Heart left ventricle (tissue), 16 donors: ENCODE measurements around the gene CRIP1. TPM values are rescaled to one million over a fixed set of nuclear protein-coding genes. Genes with fewer than 3 reads are reported as not detected.
A peak's percentile ranks its signal among the peaks of the same experiment; 100 is the strongest.

Source experiments
- ATAC-seq, 4 donors: fragments of 200-7000 bp; cut with Tn5 transposase; one replicate each; pipeline ENCODE4 v1.9.1; 2020 to 2022; ENCODE audit warnings: moderate library complexity in 4 of 4, mild to moderate bottlenecking in 3 of 4, moderate number of reproducible peaks in 1 of 4
- DNase-seq, 5 donors: peaks; one replicate each; pipeline ENCODE4 v3.0.0-alpha.2; 2020
- H3K27ac ChIP-seq, 12 donors: fragments of 200-600 bp; sonication (generic) in 4 of 12; one replicate each; pipeline versions ENCODE4 v1.5.0 to v1.8.0; 2016 to 2022; ENCODE audit warnings: mild to moderate bottlenecking in 2 of 12
- H3K27me3 ChIP-seq, 9 donors: fragments of 200-600 bp; sonication (generic) in 2 of 9; one replicate each; pipeline versions ENCODE4 v1.5.1 to v1.8.0; 2016 to 2022; ENCODE audit warnings: mild to moderate bottlenecking in 3 of 9
- H3K36me3 ChIP-seq, 9 donors: fragments of 200-600 bp; sonication (generic) in 2 of 9; one replicate each; pipeline versions ENCODE4 v1.5.0 to v1.8.0; 2018 to 2022; ENCODE audit warnings: mild to moderate bottlenecking in 2 of 9
- H3K4me1 ChIP-seq, 12 donors: fragments of 200-600 bp; sonication (generic) in 4 of 12; one replicate each; pipeline versions ENCODE4 v1.5.0 to v1.8.0; 2016 to 2022; ENCODE audit warnings: mild to moderate bottlenecking in 3 of 12
- H3K4me3 ChIP-seq, 12 donors: fragments of 200-600 bp; sonication (generic) in 4 of 12; one replicate each; pipeline versions ENCODE4 v1.5.0 to v1.8.0; 2017 to 2022; ENCODE audit warnings: mild to moderate bottlenecking in 9 of 12, moderate library complexity in 4 of 12
- H3K9me3 ChIP-seq, 12 donors: fragments of 200-600 bp; sonication (generic) in 4 of 12; one replicate each; pipeline versions ENCODE4 v1.5.0 to v1.8.0; 2016 to 2022; ENCODE audit warnings: mild to moderate bottlenecking in 1 of 12
- POLR2A ChIP-seq, 2 donors: fragments of 450-650 bp; IDR thresholded peaks; one replicate each; pipeline ENCODE4 v1.6.1; 2017; ENCODE audit warnings: antibody characterized with exemption in 2 of 2, mild to moderate bottlenecking in 2 of 2, moderate library complexity in 2 of 2
- WGBS, 4 donors: extraction: QIAGEN DNeasy Blood & Tissue Kit in 2 of 4; methylation state at CpG; one replicate each; pipeline versions ENCODE4 v1.1.5 to v1.1.7; 2013 to 2018; 5-methylcytosine and 5-hydroxymethylcytosine counted together
- intact Hi-C, 10 donors: fragments of 100-400 bp; cut with DNase I; formaldehyde crosslinking; loops; one replicate each; pipeline versions ENCODE4 v1.11.1 to v1.14.2; 2022
- polyA plus RNA-seq, 2 donors: library from polyadenylated mRNA; stranded (reverse); fragments of 200-250 nt; gene quantifications; one replicate each; pipeline ENCODE4 v1.2.3, GENCODE V29; 2013
- total RNA-seq, 9 donors: library from RNA; depleted of rRNA in 2 of 9; stranded (reverse); fragments of >200 nt in 2 of 9; fragmentation: NEBNext Ultra II Directional in 3 of 9; extraction: Animal tissue kit (Norgen Biotek cat#: 25700) in 3 of 9; gene quantifications; one replicate each; pipeline versions ENCODE4 v1.1.0 to v1.2.4, GENCODE V29; 2016 to 2023
- TF ChIP-seq, protein P1 (sequence below), 12 donors: fragments of 200-600 bp; sonication (generic) in 4 of 12; IDR thresholded peaks; one replicate each; pipeline versions ENCODE4 v1.5.0 to v1.8.0; 2018 to 2022; ENCODE audit warnings: antibody characterized with exemption in 12 of 12, mild to moderate bottlenecking in 5 of 12
- donor health status: ischemic (EF 13 %, LVEDD 7.1; RV severe dilation, severe dysfunction).
- donor health status: healthy with polysubstance abuse.
- donor health status: DM: no; HTN: yes; CAD: no.
- donor health status: DM: no; HTN: no; CAD: no.
- donor health status: ischemic (EF 25% LVEDD 6.9; RV normal size, moderate dysfunction).
- donor health status: ischemic (EF 25% LVEDD 5.7; RV mildly dilated, moderate dysfunction).
- donor health status: healthy.
- donor health status: DM: yes; HTN: yes; CAD: no.
- donor health status: ischemic (EF 35%, LVEDD 5.7; RV mildly dilated, moderate dysfunction).
- donor health status: nonischemic (EF 11% LVEDD 7.7; RV severe dilation, severe dysfunction).
- donor health status: DM: yes; HTN: yes; CAD: no.
- donor health status: PGD.
- donor health status: ischemic (EF 29% LVEDD 5.4; RV normal size, mild dysfunction).
- donor health status: nonischemic (EF 23%, LVEDD 6.1; RV moderate dilation, normal function).

Gene CRIP1
- total and polyA plus RNA-seq, 11 donors, result 12.1 to 195 (median 62.3) TPM

DNA sequence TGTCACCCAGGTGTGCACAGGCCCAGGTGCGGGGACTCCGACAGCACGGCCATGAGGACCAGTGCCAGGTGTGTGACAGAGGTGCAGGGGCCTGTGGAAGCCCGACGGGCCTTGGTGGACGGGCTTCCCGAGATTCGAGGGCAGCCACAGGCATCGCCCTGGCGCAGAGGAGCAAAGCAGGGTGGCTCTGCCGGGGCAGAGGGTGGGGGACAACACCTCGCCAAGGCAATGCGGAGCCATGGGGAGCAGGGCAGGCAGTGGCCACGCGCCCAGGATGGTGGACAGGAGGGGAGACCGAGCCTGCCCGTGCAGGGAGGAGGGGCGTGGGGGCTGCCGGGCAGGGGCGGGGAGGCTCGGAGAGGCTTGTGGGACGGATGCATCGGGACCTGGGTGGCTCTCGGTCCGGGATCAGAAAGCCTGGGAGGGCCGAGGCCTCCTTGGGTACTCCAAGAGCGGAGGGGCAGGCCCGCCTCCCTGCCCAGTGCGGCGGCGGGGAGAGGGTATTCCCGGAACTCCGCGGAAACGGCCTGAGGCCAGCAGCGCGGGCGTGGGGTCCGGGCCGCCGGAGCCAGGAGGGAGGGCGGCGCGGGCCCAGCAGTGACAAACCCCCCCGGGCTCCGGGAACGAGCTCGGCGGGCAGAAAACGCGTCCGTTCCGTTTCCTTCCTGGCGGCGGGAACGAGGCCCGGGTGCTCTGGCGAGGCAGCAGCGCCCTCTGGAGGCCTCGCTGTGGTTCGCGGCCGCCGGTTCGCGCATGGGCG lies 41.3 kb downstream of the CRIP1 start:
- peaks cover 0 to 28% (median 0%) of the 10 kb centered on the region in 9 donors for H3K27me3 ChIP-seq
- peaks cover 11 to 41% (median 27%) of the 10 kb centered on the region in 12 donors for H3K4me1 ChIP-seq
- no peaks in the 10 kb centered on the region for H3K36me3 ChIP-seq
- peak overlapping the region; percentile 45 to 77 (median 70) for H3K4me3 ChIP-seq
- TF ChIP-seq, protein P1, sequence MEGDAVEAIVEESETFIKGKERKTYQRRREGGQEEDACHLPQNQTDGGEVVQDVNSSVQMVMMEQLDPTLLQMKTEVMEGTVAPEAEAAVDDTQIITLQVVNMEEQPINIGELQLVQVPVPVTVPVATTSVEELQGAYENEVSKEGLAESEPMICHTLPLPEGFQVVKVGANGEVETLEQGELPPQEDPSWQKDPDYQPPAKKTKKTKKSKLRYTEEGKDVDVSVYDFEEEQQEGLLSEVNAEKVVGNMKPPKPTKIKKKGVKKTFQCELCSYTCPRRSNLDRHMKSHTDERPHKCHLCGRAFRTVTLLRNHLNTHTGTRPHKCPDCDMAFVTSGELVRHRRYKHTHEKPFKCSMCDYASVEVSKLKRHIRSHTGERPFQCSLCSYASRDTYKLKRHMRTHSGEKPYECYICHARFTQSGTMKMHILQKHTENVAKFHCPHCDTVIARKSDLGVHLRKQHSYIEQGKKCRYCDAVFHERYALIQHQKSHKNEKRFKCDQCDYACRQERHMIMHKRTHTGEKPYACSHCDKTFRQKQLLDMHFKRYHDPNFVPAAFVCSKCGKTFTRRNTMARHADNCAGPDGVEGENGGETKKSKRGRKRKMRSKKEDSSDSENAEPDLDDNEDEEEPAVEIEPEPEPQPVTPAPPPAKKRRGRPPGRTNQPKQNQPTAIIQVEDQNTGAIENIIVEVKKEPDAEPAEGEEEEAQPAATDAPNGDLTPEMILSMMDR (IDR thresholded peaks at IDR 0.05), result peak; percentile 71 to 96 (median 90)
- peak in 1 of 2 donors; percentile 40 for TF ChIP-seq POLR2A (IDR thresholded peaks at IDR 0.05)
- intact Hi-C loops, result loop anchor here (2.0 to 10.0 kb wide), 11 partner anchors 33 to 433 kb away; partner anchors contain the start of gene TEDC1 (in 2 of the 10)
- peak overlapping the region in 11 of 12 donors; percentile 24 to 78 (median 67) for H3K27ac ChIP-seq
- DNase-seq (peak; percentile 74 to 91 (median 85)), ATAC-seq (peak; percentile 59 to 83 (median 70))
- H3K9me3 ChIP-seq, result no peaks in the 10 kb centered on the region
- WGBS, 4 donors, result 10 to 35% (median 13%) methylated on average over 17 to 67 of the region's 67 CpGs

DNA sequence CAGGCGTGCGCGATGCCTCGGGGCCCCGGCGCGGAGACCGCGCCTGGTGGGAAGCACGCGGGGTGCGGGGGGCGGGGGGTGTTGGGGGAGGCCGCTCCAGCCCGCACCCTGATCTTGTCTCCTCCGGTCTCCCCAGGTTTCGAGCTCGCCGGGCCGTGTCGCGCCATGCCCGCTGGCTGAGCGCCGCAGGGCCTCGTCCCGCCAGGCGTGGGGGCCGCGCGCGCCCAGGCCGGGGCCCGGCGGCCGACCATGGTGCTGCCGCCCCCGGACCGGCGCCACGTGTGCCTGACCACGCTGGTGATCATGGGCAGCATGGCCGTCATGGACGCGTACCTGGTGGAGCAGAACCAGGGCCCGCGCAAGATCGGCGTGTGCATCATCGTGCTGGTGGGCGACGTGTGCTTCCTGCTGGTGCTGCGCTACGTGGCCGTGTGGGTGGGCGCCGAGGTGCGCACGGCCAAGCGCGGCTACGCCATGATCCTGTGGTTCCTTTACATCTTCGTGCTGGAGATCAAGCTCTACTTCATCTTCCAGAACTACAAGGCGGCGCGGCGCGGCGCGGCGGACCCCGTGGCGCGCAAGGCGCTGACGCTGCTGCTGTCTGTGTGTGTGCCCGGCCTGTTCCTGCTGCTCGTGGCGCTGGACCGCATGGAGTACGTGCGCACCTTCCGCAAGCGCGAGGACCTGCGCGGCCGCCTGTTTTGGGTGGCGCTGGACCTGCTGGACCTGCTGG lies 42.1 kb downstream of the CRIP1 start:
- Histone ChIP-seq H3K4me1 (peaks cover 11 to 41% (median 27%) of the 10 kb centered on the region in 12 donors), H3K4me3 (peak overlapping the region; percentile 45 to 77 (median 70)), H3K27ac (peak overlapping the region in 3 of 12 donors; percentile 68 to 72 (median 72)), H3K9me3 (no peaks in the 10 kb centered on the region), H3K27me3 (peaks cover 0 to 28% (median 0%) of the 10 kb centered on the region in 9 donors), H3K36me3 (no peaks in the 10 kb centered on the region)
- DNase-seq, result no peak
- peak in 2 of 4 donors; percentile 0 to 3 for ATAC-seq
- 13 to 64% (median 33%) methylated on average over 11 to 89 of the region's 89 CpGs for WGBS, 4 donors
- TF ChIP-seq, protein P1 (IDR thresholded peaks at IDR 0.05), result peak in 5 of 12 donors; percentile 17 to 45 (median 21)
- TF ChIP-seq POLR2A (IDR thresholded peaks at IDR 0.05), result no peak
- intact Hi-C loops, result loop anchor here in 9 of 10 donors (2.0 to 10.0 kb wide), 10 partner anchors 36 to 434 kb away; partner anchors contain the start of gene TEDC1 (in 2 of the 9)

DNA sequence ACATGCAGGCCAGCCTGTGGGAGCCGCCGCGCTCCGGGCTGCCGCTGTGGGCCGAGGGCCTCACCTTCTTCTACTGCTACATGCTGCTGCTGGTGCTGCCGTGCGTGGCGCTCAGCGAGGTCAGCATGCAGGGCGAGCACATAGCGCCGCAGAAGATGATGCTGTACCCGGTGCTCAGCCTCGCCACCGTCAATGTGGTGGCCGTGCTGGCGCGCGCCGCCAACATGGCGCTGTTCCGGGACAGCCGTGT lies 42.6 kb downstream of the CRIP1 start:
- H3K27ac ChIP-seq, result peak overlapping the region in 1 of 12 donors; percentile 41
- peaks cover 11 to 41% (median 27%) of the 10 kb centered on the region in 12 donors for H3K4me1 ChIP-seq
- H3K4me3 ChIP-seq, result peak overlapping the region in 11 of 12 donors; percentile 45 to 77 (median 71)
- no peak for TF ChIP-seq POLR2A (IDR thresholded peaks at IDR 0.05)
- TF ChIP-seq, protein P1 (IDR thresholded peaks at IDR 0.05), result no peak
- 33 to 46% (median 43%) methylated on average over 5 to 24 of the region's 24 CpGs for WGBS, 4 donors
- no peak for DNase-seq
- no peak for ATAC-seq
- H3K27me3 ChIP-seq, result peaks cover 0 to 28% (median 0%) of the 10 kb centered on the region in 9 donors
- H3K9me3 ChIP-seq, result no peaks in the 10 kb centered on the region
- intact Hi-C loops, result loop anchor here in 9 of 10 donors (2.0 to 10.0 kb wide), 10 partner anchors 37 to 434 kb away; partner anchors contain the start of gene TEDC1 (in 2 of the 9)
- H3K36me3 ChIP-seq, result no peaks in the 10 kb centered on the region
